GM21737 (cell line): ENCODE results near the gene TRAK1.

Source experiments
- ATAC-seq: cut with Tn5 transposase; IDR thresholded peaks from one replicate; pipeline ENCODE4 v1.9.1; 2021; ENCODE audit warnings: mild to moderate bottlenecking, moderate library complexity; ENCODE audit not compliant: unreplicated experiment

The TRAK1 gene

DNA sequence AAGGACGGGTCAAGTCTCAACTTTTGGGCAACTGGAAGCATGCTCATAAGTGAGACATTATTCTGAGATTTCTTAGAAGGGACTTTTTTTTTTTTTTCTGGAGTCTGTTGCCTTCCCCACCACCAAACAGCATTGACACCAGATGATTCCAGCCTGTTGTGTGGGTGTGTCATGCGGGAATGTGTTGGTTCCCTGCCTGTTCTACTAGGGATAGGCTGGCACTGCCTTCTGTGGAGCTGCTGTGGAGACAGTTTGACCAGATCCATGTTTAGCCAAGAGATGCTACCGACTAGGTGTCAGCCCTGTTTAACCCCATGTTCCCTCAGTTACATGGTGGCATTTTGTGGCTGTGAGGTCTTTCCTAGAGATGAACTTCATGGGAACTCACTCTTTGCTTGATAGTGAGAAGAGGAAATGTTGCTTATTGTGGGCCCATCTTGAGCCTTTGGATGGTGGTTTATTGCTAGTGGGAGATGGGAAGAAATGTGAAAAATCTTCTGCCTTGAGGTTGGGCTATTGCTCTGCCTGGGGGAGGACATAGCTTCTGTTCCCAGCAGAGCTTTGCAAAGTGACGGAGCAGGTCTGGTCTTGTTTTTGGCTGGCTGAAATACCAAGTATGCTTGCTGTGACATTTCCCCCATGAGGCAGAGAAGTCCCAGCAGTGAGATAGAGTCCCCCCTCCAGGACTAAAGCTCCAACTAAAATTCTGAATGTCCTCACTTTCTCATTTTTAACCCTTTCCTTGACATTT lies 31.3 kb downstream of the TRAK1 start:
- no peak for ATAC-seq

DNA sequence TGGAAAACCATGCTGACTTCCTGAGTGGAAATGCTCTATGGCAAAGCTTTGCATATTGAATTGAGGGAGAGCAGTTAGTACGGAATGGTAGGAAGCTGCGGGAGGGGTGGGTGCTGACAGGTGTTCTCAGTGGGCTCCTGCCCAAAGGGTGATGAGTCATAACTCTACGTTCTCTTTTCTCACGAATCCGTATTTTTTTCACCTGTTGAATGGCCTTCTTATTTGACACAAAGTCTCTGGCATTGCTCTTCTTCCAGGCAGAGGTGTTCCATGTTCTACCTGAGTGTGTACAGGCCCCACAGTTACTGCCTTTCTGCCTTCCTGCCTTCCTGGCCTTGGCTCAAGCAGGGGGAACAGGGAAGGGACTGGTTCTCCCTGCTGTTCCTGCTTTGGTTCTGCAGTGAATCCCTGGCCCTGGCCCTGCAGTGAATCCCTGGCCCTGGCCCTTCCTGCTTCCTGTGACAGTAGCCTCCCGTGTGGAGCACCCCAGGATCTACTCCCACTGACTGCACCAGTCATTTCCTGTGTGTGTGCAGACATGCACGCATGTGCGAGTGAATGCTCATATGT lies 31.9 kb downstream of the TRAK1 start:
- no peak for ATAC-seq

DNA sequence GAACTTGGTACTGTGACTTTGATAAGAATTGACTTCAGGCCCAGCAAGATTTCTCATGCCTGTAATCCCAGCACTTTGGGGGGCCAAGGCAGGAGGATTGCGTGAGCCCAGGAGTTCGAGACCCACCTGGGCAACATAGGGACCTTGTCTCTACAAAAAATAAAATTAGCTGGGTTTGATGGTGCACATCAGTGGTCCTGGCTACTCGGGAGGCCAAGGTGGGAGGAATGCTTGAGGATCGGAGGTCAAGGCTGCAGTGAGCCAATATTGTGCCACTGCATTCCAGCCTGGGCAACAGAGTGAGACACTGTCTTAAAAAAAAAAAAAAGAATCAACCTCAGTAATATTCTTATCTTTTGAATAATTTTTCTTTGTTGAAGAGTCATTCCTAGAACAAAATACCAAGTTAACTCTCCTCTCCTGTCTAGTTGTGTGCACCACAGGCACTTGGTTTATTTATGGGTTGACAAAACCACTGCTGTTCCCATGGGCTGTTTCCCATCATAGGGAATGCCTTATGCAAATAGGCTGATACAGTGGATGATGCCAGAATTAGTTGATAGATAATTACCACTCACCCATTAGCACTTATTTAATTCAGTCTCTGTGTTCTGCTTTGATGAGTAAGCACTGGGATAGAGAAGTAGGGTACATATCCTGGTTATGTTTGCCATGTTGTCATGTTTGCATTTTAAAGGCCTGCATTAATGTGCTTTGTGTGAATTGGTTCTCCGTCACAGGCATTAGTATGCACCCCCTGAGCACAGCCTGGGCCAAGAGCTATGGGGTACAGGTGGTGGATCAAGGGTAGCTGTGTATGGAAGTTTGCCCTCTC lies 32.9 kb downstream of the TRAK1 start:
- ATAC-seq: no peak

DNA sequence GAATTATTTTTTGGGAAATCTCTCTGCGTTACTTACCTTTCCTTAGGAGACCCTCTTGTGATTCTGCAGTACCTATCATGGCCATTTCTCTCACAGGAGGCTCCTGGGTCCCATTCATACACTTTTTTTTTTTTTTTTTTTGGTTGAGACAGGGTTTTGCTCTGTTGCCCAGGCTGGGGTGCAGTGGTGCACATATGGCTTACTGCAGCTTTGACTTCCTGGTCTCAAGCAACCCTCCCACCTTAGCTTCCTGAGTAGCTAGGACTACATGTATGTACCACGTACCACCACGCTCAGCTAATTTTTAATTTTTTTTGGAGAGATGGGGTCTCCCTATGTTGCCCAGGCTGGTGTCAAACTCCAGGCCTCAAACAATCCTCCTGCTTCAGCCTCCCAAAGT lies 36.1 kb downstream of the TRAK1 start:
- ATAC-seq: no peak

DNA sequence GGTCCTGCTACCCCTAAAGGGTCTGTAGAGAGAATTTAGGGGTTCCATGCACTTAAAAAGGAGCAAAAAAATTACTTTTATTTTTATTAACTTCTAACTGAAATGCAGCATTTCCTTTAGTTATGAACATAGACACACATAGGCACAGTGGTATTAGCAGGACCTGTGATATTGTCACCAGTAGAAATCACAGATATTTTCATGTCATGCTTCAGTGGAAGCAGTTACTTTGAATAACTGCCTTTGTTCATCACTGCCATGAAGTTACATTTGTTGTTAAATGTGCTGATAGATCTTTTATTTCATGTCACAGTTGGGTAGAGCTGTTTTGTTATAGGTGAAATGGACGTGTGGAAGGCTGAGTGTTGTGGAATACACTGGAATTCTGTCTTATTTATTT lies 37.4 kb downstream of the TRAK1 start:
- no peak for ATAC-seq

DNA sequence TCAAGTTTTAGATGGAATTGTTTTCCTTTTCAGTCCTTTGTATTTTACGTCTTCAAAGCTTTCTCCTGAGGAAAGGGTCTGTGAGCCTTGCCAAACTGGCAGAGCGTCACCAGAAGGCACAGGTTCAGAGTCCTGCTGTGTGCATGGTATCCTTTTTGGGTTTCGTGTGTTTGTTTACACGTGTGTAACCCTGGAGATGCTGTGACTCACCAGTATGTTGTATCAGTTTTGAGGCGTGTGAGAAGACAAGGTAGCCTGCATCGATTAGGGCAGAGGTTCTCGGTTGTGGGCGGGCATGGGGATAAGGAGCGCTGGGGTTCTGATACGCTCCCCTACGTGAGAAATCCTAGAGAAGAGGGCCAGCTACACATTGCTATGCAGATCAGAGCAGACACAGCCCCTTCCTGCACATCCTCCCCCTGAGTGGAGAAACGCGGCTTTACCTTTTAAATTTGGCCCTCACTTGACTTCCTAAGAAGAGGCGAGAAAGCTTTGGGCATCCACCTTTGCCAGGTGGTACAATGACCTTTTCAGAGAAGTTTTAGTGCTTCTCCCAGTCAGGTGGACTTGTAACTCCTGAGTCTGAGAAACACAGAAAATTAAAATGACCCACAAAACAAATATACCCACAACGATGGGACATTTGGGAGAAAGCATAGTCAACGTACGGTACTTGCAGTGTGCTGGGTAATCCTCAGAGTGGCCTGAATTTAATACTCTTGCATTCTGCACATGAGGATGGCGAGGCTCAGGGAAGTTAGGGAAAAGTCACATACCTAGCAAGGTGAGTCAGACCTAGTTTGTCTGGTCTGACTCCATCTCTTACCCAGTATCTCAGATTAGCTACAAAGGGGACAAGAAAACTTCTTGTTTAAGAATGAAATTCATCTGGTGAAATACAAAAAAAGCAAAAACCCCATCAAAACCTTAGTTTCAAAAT lies 38.1 kb downstream of the TRAK1 start:
- no peak for ATAC-seq

DNA sequence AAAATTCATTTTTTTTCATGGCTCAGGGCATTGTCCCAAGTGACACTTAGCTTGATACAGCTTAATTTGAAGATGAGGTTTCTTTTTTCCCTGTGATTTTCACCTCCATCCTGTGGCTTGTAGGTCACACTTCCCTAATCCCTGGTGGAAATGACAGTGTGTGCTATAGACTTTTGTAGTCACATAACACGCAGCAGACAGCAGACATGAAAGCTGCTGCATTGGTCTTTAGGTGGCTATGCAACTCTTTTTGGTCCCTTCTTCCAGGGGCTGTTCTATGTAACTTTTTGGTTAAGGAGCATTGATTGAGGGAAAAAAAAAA lies 38.8 kb downstream of the TRAK1 start:
- no peak for ATAC-seq

DNA sequence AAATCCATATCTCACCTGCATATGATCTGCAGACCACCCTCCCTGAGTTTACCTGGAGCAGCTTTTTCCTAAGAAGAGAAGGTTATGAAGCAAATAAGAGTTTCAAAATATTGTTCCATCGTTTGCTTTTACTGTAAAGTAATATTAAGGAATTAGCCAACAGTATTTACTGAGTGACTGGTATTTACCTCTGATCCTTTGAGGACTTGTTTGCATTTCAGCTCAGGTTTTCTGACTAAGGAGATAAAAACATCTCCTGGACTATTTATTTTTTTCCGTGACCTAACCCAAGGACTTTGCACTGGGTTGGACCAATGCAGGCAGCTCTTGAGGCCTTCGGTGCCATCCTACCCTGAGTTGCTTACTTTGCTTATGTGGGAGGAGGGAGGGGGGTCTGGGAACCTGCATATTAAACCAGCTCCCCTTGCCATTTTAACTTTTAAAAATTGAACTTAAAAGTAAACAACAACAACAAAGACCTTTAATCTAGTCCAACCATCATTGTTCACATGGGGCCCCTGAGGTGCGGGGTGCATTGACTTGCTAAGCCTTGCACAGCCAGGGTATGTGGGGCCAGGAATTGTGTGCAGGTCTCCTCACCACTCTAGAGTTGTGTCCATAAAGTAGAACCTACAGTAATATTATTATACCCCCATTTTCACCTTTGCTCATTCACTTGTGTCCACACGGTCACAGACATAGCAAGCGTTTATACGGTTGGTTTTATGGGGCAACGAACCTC lies 39.3 kb downstream of the TRAK1 start:
- no peak for ATAC-seq

DNA sequence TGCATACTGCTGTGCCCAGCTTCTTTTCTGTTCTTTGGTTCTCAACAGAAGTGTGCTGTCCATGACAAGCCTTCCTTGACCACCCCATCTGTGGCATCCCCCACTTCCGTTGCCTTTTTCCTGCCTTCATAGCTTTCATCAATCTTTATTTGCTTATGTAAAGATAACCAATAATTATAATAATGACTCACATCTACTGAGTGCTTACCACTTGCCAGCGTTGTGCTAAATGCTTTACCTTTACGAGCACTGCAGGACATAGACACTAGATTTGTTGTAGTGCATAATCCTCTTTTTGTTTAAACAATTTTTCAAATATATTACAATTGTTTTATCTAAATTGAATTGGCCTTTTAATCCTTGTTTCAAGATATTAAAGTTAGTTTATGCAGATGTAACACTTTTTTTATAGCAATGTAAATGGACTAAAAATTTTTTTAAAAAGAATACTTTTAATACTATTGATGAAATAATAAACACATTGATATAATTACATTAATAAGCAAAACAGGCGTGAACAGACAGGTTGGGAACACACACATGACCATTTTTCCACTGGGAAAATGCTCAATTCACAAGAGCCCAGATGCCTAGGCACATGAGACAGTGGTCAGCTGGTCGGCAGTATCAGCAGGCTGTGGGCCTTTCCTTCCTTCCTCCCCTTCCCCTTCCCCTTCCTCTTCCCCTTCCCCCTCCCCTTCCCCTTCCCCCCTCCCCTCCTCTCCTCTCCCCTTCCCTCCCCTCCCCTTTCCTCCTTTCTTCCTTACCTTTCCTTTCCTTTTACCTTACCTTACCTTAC lies 42.5 kb downstream of the TRAK1 start:
- no peak for ATAC-seq

DNA sequence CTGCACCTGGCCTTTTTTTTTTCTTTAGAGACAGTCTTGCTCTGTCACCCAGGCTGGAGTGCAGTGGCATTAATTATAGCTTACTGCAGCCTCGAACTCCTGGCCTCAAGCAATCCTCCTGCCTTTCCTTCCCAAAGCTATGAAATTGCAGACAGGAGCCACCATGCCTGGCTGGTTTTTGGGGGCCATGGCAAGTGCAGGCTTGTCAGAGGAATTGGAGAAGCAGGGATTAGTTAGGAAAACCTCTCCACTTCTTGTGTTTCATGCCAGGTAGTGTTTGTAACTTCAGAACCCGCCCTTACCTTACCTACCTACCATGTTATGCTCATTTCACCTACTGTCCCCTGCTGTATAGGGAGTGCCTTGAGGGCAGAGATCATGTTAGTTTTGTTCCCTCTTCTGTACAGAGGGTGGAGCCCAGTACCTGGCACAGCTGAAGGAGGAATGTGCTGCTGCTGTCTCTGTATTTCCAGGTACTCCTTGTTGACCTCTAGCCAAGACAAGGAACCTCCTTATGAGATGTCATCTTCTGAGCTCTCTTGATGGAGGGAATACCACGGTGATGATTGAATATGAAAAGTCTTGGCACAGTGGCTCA lies 43.8 kb downstream of the TRAK1 start:
- ATAC-seq: no peak

DNA sequence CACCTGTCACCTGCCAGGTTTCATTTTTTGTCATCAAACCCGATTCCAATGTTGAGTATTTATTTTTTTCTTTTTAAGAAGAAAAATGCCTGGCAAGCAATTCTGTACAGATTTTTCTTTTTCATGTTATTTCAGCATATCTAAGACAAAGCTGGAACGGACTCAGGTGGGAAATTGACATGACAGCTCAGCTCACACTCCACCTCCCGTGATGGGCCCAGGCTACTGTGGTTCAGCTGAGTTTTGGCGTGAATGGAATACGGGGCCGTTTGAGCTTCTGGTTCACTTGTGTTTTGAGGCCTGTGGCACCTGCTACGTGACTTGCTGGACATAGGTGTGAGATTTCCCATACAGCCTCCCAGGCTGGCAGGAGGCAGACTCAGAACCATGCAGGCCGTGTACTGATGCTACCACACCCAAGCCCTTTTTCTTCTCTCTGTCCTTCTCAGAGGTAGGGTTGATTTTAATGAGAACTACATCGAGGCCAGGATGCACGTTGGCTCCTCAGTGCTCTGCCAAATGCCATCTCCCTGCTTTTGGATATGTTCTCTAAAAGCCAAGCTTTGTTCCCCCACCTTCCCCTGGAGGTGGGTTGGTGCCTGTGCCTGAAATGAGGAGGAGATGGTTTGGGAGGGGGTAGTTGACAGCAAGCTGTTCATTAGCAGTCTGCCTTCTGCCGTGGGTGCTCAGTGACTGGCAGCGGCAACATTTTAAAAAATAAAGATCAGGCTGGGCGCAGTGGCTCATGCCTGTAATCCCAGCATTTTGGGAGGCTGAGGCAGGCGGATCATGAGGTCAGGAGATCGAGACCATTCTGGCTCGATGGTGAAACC lies 48.7 kb downstream of the TRAK1 start:
- ATAC-seq: no peak

DNA sequence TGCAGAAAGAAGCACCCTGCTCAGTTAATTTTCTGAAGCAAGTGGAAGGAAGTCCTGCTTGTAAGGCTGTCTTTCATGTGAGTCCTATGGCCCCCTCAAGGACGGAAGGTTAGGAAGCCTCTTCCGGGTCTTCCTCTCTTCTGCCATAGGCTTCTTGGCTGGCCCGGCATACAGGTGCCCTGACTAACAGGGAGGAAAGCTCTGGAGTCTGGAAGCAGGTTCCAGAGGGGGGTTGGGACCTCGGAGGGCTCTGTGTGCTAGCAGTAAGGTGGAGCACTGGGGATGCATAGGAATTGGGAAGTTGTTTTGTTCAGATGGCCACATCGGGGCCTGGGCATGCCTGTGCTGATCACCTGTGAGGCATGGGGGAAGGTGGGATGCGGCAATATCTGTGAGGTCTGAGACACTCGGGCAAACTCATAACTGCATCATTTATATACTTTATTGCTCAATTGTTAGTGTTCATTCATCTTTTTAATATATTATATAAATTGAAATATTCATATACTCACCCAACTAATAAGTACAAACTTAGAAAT lies 49.6 kb downstream of the TRAK1 start:
- ATAC-seq: no peak

DNA sequence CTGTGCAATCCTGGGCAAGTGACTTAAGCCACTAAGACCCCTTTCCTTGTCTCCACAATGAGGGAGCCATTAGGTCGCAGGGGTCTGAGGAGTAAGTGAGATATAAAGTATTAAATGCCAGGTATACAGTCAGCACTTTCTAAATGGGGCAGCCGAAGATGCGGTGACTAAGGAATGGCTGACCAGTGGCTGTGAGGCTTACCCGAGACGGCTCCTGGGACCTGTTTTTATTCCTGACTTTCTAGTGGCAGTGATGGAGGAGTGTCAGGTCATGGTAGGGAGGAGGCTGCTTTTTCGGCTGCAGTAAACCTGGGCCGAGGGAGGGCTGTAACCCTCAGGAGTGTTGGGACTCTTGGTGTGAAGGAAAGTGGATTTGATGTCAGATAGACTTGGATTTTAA lies 52.3 kb downstream of the TRAK1 start:
- ATAC-seq: no peak

DNA sequence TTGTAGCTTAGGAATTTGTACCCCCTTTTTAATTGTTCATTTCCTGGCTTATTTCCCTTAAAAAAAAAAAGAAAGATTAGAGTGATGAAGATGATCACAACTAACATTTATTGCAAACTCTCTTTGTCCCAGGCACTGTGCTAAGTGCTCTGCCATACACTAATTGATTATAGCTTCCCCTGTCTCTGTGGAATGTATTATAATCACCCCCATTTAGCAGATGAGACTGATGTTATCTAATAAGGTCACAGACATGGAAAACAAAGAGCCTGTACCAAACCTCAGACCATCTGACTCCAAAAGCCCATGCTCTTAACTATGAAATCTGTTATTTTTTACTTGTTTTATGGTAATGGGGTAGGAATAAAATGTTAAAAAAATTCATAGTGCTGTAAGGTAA lies 53.1 kb downstream of the TRAK1 start:
- ATAC-seq: no peak

DNA sequence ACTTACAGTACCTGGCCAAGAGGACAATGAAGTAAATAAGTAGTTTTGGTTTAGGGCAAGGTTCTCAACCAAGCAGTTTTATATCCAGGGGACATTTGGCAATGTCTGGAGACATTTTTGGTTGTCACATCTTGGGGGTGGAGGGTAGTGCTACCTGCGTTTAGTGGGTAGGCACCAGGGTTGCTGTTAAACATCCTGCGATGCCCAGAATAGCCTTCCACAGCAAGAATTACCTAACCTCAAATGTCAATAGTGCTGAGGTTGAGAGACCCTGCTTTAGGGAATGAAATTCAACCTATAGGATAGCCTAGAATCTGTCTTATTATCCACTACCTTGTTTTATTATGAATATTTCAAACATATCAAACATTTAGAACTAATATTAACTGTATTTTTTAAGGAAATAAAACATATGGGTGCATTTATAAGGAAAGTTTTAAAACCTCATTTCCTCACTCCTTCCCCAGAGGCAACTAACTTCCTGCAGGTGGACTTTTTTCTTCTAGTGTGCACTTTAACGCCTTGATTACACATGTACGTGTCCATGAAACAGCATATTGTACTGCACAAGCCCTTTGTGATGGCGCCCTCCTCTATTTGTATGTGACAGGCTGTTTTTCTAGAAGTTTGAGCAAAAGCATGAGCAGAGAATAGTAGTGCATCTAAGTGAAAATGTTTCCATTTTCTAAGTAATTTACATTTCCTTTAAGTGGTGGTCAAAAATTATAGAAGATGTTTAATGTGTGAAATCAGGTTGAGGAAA lies 57.1 kb downstream of the TRAK1 start:
- ATAC-seq: no peak

DNA sequence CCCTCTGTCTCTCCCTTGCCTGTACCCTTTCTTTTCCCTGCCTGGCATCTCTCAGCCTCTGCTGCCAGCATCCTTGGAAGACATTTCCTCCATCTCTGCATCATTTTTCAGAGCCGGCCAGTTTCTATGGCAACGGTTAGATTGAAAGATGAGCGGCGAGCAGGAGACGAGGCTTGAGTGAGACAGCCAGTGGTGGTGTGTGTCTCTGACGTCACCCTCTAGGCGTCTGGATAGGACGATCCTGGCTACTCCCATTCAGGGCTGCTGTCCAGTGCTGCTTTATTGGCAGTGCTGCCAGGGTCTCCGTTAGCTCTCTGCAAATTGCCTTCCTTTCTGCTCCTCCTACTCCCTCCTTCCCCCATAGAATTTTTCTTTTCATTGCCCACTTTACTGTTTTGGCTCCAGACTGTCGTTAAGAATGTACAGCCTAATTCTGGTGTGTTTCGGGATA lies 57.9 kb downstream of the TRAK1 start:
- no peak for ATAC-seq

DNA sequence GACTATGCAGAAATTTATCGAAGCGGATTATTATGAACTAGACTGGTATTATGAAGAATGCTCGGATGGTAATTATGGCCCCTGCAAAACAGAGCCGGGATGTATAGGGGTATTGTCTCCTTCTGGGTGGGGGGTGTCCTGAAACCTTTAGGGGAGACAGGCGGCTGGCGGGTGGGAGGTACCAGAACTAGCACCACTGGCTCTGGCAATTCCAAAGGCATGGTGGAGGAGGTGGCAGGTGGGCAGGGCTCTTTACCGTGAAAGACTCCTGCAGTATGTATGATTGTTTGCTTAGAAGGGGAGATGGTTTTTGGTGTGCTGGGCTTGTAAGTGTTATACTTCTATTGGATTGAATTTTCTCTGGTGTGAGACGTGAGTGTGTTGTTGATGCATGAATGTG lies 58.4 kb downstream of the TRAK1 start:
- ATAC-seq: no peak
